ENCODE results near the gene VAT1L. TPM values are rescaled to one million over a fixed set of nuclear protein-coding genes. Genes with fewer than 3 reads are reported as not detected.

The VAT1L gene
- total RNA-seq, 3 donors from 2014 or later (not counting 1 experiment from before 2014, with no cell fraction given): not detected

- no peaks in the 10 kb centered on the region for H3K4me1 Mint-ChIP-seq
- H3K4me3 Mint-ChIP-seq: no peak overlapping the region
- no peaks in the 10 kb centered on the region for H3K36me3 ChIP-seq (ENCODE audit: control insufficient read depth, insufficient read depth, low read length)
- no peak overlapping the region for H3K27ac ChIP-seq (ENCODE audit: low read length)
- H3K9me3 ChIP-seq (ENCODE audit: control insufficient read depth, insufficient read depth, low read length): no peaks in the 10 kb centered on the region
- no peak for TF ChIP-seq CTCF (IDR thresholded peaks at IDR 0.05)
- ATAC-seq (no peak), DNase-seq (no peak)
- H3K36me3 Mint-ChIP-seq: no peaks in the 10 kb centered on the region
- no peaks in the 10 kb centered on the region for H3K27me3 ChIP-seq (ENCODE audit: control insufficient read depth, insufficient read depth, low read length)
- WGBS (ENCODE audit: insufficient coverage): 84% methylated on average over 4 of the region's 4 CpGs
- H3K27me3 Mint-ChIP-seq (ENCODE audit: low read depth in 2 of 2): peaks cover 9 to 18% of the 10 kb centered on the region in 2 donors
- H3K9me3 Mint-ChIP-seq: no peaks in the 10 kb centered on the region
- no peaks in the 10 kb centered on the region for H3K4me1 ChIP-seq (ENCODE audit: control insufficient read depth, insufficient read depth, low read length)
- no peak overlapping the region for H3K4me3 ChIP-seq (ENCODE audit: low read length)
- no peak overlapping the region for H3K27ac Mint-ChIP-seq
- intact Hi-C loops (cut with micrococcal nuclease): no loop called here
These were observed 167.9 kb downstream of the VAT1L start for GRCh38 chr16:77956231-77956630.

GRCh38 chr16:77960766-77961165, 172.4 kb downstream of the VAT1L start:
- DNase-seq: no peak

GRCh38 chr16:77961814-77962213, 173.4 kb downstream of the VAT1L start:
- DNase-seq: no peak
- H3K9me3 Mint-ChIP-seq: no peaks in the 10 kb centered on the region
- no peaks in the 10 kb centered on the region for H3K36me3 ChIP-seq (ENCODE audit: control insufficient read depth, insufficient read depth, low read length)
- H3K9me3 ChIP-seq (ENCODE audit: control insufficient read depth, insufficient read depth, low read length): no peaks in the 10 kb centered on the region
- H3K4me1 ChIP-seq (ENCODE audit: control insufficient read depth, insufficient read depth, low read length): no peaks in the 10 kb centered on the region
- TF ChIP-seq CTCF (IDR thresholded peaks at IDR 0.05): no peak
- peaks cover 14 to 18% of the 10 kb centered on the region in 2 donors for H3K27me3 Mint-ChIP-seq (ENCODE audit: low read depth in 2 of 2)
- H3K4me3 ChIP-seq (ENCODE audit: low read length): no peak overlapping the region
- intact Hi-C loops (cut with micrococcal nuclease): no loop called here
- 48% methylated on average over 2 of the region's 3 CpGs for WGBS (ENCODE audit: insufficient coverage)
- no peak overlapping the region for H3K27ac ChIP-seq (ENCODE audit: low read length)
- no peak overlapping the region for H3K27ac Mint-ChIP-seq
- no peaks in the 10 kb centered on the region for H3K4me1 Mint-ChIP-seq
- H3K4me3 Mint-ChIP-seq: no peak overlapping the region
- no peaks in the 10 kb centered on the region for H3K36me3 Mint-ChIP-seq
- no peak for ATAC-seq
- no peaks in the 10 kb centered on the region for H3K27me3 ChIP-seq (ENCODE audit: control insufficient read depth, insufficient read depth, low read length)

More at GRCh38 chr16:77960766-77961165, 172.4 kb downstream of the VAT1L start:
- Mint-ChIP-seq H3K9me3 (no peaks in the 10 kb centered on the region), H3K4me1 (no peaks in the 10 kb centered on the region), H3K4me3 (no peak overlapping the region), H3K36me3 (no peaks in the 10 kb centered on the region), H3K27ac (no peak overlapping the region), H3K27me3 (ENCODE audit: low read depth in 2 of 2) (peaks cover 11 to 26% of the 10 kb centered on the region in 2 donors)
- no peak for ATAC-seq
- H3K4me1 ChIP-seq (ENCODE audit: control insufficient read depth, insufficient read depth, low read length): no peaks in the 10 kb centered on the region
- H3K36me3 ChIP-seq (ENCODE audit: control insufficient read depth, insufficient read depth, low read length): no peaks in the 10 kb centered on the region
- no peaks in the 10 kb centered on the region for H3K9me3 ChIP-seq (ENCODE audit: control insufficient read depth, insufficient read depth, low read length)
- no peaks in the 10 kb centered on the region for H3K27me3 ChIP-seq (ENCODE audit: control insufficient read depth, insufficient read depth, low read length)
- no peak overlapping the region for H3K4me3 ChIP-seq (ENCODE audit: low read length)
- 90% methylated on average over 5 of the region's 5 CpGs for WGBS (ENCODE audit: insufficient coverage)
- H3K27ac ChIP-seq (ENCODE audit: low read length): no peak overlapping the region
- intact Hi-C loops (cut with micrococcal nuclease): no loop called here
- TF ChIP-seq CTCF (IDR thresholded peaks at IDR 0.05): no peak

- ATAC-seq (no peak), DNase-seq (no peak)
- H3K27me3 ChIP-seq (ENCODE audit: control insufficient read depth, insufficient read depth, low read length): no peaks in the 10 kb centered on the region
- no peak overlapping the region for H3K27ac ChIP-seq (ENCODE audit: low read length)
- H3K4me1 Mint-ChIP-seq: no peaks in the 10 kb centered on the region
- H3K36me3 Mint-ChIP-seq: no peaks in the 10 kb centered on the region
- peaks cover 14 to 16% of the 10 kb centered on the region in 2 donors for H3K27me3 Mint-ChIP-seq (ENCODE audit: low read depth in 2 of 2)
- no peaks in the 10 kb centered on the region for H3K36me3 ChIP-seq (ENCODE audit: control insufficient read depth, insufficient read depth, low read length)
- no peaks in the 10 kb centered on the region for H3K9me3 Mint-ChIP-seq
- no peak overlapping the region for H3K27ac Mint-ChIP-seq
- TF ChIP-seq CTCF (IDR thresholded peaks at IDR 0.05): no peak
- intact Hi-C loops (cut with micrococcal nuclease): no loop called here
- H3K9me3 ChIP-seq (ENCODE audit: control insufficient read depth, insufficient read depth, low read length): no peaks in the 10 kb centered on the region
- no peaks in the 10 kb centered on the region for H3K4me1 ChIP-seq (ENCODE audit: control insufficient read depth, insufficient read depth, low read length)
- WGBS (ENCODE audit: insufficient coverage): 63% methylated on average over 2 of the region's 3 CpGs
- no peak overlapping the region for H3K4me3 Mint-ChIP-seq
- no peak overlapping the region for H3K4me3 ChIP-seq (ENCODE audit: low read length)
These were observed 174.3 kb downstream of the VAT1L start for GRCh38 chr16:77962689-77963088.
